ENCODE measurements around the gene LCNL1.

LCNL1 gene

DNA sequence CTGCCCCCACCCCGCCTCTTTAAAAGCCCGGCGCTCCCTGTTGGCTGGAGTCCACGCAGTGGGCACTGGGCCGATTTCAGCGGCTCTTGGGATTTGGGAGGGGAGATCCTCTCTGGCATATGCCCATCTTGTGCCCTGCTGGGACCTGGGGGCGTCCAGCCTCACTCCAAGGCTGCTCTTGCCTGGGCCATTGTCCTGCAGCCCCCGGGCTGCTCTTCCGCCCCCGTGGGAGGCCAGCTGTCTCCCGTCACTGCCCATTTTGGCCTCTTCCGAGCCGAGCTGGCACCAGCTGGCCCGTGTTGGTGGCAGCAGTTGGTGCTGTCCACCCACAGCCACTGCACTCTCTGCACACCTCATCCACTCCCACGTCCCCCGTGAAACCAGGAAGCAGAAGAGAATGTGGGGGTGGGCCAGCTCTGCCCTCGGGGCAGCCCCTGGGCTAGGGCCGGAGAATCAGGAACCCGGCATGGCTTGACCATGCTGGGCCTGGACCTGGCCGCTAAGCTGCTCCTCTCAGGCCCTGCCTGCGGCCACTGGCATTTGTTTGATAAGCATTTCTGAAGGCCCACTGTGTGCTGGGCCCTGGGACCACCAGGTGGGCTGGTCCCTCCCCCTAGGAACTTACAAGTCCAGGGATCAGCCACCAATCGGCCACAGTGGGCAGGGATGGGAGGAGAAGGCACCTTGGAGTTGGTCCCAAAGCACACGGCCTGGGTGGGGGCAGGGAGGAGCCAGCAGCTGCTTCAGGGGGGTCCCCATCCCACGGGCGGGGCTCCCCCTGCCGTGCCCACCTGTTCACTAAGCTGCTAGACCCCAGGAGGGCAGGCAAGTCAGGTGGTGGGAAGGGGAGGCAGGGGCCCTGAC, 35.5 kb upstream of the LCNL1 start:
- no peak for DNase-seq

DNA sequence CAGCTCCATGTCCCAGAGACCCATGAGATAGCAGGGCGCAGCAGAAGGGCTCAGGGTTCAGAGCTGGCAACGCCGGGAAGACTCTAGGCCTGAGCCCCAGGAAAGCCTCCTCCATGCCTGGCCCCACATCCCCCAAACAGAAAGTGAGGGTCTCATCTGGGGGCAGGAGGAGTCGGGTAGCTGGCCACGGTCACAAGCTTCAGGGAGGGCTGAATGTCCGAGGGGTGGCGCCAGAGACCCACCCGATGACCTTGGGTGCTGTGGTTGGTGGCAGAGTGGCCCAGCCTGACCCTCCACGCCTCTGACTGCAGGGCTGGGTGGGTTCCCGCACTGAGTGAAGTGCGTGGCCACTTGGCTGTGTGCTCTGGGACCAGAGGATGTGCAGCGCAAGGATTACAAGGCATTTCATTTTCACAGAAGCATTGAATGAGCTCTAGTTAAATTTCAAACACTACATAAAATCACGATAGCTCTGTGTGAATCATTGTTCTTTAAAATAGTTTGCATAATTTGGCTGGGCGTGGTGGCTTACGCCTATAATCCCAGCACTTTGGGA, 34.8 kb upstream of the LCNL1 start:
- no peak for DNase-seq

DNA sequence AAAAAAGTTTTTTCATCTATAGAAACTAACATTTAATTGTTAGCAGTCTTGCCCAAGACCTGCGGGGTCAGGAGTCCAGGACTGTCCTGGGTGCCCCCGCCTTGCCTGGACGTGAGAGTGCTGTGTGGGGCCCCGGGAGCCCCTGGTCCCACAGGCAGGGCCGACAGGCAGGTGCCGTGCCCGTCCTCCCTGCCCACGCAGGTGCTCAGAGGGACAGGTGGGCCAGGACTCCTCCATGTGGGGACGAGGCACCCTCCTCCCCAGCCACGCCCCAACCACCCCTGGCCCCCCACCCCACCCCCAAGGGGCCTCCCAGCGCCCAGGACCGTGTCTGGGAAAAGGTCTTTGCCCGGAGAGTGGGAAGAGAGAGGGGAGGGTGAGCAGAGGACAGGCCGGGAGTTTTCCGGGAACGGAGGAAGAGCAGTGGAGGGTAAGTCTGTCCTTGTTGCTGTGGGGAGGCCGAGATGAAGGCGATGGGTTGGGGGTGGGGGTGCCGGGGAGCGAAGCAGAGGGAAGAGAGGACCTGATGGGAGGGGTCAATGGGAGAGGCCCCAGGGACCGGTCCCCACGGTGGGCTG, 33.5 kb upstream of the LCNL1 start:
- DNase-seq = no peak

DNA sequence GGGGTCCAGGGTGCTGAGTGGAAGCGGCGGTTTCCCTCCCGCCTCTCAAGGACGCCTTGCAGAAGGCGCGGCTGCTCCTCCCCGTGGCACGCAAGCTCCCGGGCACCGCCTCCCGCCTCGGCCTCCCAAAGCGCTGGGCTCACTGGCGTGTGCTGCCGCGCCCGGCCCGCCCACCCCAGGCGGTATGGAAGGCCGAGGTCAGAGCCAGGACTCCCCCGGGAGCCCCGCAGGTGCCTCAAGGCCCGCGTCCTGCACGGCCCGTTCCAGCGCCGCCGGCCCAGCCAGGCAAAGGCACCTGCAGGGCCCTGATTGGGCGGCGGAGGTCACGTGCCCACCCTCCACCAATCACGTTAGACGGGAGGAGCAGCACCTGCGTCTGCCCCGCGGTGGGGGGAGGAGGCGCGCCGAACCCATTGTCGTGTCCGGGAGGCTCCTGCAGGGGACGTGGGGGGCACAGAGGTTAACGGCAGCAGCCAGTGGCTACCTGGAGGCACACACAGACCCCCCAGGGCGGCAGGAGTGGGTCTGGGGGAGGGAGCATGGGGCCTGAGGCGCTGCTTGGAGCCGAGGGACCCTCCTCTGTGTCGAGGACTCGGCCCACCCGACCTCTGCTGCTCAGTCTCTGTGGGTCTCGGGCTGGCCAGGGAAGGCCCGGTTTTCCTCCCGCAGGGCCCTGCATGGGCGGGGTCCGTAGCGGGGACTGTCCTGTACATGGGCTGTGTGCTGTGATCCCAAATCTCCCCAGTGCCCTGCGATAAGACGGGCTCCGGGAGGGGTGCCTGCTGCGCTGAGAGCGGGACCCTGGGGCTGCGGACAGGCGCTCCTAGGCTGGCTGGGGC, 32.8 kb upstream of the LCNL1 start:
- peak; percentile 94 for DNase-seq

DNA sequence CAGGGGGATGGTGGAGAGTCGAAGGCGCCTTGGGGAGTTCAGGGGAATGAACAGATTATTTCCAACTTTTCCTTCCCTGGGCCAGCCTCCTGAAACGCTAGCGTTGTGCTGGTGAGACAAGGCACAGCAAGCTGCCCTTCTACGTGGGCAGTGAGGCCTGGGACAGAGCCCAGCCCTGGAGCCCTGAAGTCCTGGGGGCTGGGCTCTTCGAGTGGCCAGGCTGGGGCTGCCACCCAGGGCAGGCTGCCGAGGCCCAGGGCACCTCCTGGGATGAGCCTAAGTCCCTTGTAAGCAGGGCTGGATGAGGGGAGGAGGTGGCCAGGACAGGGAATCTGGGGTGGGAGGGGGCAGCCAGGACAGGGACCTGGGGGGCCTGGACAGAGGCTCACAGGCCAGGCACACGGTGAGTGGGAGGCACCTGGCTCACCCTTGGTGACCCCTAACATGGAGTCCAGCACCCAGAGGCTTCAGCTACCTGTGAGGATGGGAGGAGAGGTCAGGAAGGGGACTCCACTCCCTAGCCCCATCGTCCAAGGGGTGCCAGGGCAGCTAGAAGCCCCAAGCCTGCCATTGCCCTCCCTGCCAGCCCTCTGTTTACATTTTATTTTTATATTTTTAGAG, 32.0 kb upstream of the LCNL1 start:
- no peak for DNase-seq

DNA sequence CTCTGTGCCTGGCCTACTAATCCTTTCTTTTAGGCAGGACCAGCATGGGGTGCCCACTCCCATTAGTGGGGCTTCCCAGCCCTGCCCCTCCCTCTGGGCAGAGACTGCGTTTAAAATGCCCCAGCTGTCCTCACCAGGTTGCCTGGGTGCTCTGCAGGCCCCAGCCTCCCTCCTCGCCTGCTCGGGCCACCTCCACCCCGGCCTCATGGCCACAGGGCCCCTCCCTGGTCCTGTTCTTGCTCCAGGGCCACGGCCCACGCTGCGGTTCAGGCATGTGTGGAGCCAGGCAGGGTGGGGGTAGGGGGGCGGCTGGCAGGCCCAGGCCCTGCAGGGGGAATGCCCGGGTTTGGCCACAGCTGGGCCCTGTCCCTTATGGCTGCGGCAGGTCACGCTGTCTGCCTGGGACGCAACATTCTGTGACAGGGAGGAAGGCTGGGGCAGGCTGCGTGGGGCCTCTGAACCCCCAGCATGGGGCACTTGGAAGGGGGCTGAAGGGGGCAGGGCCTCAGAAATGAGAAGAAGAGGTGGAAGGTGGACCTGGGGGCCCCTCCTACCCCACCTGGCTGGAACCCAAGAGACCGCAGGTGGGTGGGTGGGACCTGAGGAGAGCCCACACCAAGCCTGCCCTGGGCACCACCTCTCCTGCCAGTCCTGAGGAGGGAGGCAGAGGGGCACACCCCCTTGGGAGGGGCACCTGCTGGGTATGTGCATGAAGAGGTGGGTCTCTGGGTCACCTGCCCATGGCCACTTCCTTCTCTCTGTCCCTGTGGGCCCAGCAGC, 31.1 kb upstream of the LCNL1 start, which contains the start of gene LCN12:
TSS of gene LCN12 (plus strand) at position 733 of the 780 bp plus-strand sequence. CDS start 55 bp downstream, outside the sequence.
- DNase-seq = no peak

DNA sequence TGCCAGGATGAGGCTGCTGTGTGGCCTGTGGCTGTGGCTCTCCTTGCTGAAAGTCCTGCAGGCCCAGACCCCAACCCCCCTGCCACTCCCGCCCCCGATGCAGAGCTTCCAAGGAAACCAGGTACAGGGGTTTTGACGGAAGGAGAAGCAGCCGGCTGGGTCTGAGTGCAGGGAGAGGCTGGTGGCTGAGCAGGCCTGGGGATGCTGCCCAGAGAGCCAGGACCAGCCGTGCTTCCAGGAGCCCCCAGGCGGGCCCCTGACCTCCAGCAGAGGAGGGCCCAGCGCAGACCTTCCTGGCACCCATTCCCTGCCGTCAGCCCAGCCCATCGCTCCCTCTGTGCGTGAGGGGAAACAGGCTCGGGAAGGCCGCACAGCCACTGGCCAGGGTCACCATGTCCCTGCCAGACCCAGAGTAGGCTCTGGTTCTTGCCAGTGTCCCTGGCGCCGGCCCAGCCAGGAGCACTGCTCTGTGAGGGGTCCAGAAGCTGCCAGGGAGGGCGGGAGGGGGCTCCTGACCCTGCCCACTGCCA, 30.4 kb upstream of the LCNL1 start:
- DNase-seq = no peak

DNA sequence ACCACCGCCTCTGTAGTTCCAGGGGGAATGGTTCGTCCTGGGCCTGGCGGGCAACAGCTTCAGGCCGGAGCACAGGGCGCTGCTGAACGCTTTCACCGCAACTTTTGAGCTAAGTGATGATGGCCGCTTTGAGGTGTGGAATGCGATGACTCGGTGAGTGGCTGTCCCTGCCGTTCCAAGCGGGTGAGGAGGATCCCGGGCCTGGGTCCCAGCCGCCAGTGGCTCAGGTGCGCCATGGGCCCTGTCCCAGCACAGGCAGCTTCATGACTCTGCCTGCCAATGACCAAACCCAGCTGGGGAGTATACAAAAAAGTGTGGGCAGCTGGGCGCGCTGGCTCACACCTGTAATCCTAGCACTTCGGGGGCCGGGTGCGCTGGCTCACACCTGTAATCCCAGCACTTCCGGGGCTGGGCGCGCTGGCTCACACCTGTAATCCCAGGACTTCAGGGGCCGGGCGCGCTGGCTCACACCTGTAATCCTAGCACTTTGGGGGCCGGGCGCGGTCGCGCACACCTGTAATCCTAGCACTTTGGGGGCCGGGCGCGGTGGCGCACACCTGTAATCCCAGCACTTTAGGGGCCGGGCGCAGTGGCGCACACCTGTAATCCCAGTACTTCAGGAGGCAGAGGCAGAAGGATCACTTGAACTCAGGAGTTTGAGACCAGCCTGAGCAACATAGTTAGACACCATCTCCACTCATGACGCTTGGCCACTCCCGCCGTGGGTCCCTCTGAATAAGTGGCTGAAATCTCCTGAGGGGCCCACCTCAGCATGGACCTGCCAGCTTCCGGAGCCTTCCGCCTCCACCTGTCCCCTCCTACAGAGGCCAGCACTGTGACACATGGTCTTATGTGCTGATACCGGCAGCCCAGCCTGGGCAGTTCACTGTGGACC, 29.7 kb upstream of the LCNL1 start:
- no peak for DNase-seq

DNA sequence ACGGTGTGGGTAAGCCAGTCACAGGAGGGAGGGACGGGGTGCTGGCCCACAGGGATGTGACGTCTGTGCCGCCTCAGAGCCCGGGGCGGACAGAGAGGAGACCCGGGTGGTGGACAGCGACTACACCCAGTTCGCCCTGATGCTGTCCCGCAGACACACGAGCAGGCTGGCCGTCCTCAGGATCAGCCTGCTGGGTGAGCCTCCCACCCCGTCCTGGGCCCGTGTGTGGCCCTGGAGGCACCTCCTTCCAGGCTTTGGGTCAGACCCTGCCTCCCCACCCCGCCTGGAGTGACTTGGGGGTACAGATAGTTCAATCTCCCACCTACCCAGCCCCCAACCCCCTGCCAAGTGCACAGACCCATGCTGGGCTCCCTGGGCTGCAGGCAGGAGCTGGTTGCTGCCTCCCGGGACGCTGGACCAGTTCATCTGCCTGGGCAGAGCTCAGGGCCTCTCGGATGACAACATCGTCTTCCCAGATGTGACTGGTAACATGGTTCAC, 29.0 kb upstream of the LCNL1 start:
- no peak for DNase-seq

DNA sequence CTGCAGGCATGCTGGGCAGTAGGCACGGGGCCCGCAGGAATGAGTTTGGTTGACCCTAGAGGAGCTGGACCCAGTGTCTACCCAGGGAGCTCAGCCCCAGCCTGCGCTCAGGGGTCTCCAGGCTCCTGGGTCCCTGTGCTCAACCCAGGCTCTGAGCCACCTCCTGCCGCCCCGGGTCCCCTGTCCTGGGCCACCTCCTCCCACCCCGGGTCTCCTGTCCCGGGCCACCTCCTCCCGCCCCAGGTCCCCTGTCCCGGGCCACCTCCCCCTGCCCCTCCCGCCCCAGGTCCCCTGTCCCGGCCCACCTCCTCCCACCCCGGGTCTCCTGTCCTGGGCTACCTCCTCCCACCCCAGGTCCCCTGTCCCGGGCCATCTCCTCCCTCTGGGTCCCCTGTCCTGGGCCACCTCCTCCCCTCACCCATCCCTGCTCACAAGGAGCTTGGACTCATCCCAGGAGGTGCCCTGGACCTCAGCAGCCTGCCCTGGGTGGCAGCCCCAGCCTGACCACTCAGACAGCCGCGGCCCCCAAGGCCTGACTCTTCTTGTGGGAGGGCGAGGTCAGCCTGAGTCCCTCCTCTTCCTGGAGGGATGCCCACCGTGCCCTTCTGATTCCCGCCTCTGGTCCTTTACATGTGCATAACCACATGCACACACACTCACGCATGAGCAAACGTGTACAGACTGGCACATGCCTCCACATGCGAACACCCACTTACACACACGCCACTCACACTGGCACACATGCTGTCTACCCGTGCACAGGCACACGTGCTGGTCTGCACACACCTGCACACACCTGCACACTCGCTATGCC, 28.3 kb upstream of the LCNL1 start:
- no peak for DNase-seq

DNA sequence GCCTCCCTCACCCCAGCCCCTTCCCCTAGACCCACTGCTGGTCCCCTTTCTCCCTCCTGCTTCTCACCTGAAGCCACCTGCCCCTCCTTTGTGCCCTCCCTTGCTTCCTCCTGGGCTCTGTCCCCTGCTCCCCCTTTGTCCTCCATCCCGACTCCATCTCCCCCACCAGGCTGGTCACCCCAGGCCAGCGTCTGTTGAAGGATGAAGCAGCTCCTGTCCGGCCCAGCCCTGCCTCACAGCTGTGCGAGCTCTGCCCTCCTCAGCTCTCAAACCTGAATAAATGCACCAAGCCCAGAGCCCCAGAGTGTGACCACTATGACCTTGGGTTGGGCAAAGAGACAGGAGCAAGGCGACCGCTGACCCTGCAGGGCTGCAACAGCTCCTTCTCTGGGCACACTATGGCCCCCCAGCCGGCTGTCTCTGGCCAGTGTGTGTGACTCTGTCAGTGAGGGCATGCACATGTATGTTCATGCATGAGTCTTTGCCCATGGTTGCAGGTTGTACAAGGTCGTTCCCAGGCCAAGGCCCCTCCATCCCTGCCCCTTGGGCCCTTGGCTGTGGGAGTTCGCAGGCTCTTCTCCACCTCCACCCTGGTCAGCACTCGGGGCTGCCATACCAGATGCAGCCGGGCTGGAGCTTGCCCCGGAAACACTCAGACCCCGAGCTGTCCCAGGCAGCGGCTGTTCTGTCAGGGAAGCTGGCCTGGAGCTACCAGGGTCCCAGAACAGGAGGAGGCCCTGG, 27.4 kb upstream of the LCNL1 start:
- DNase-seq = no peak

DNA sequence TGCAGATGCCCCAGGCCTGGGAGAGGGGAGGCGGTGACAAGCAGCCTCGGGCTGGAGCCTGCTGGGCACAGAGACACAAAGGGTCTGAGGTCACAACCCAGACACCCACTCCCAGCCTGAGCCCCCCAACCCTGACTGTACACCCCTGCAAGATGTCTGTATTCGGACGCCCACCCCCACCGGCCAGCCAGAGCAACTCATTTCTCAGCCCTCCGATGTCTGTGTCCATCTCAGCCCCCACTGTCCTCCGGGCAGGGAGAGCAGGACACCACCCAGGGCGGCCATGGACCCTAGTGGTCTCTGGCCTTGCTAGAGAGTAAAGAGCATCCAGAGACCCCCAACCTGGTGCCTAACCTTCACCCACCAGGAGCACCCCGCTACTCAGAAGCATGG, 26.9 kb upstream of the LCNL1 start:
- DNase-seq = no peak

DNA sequence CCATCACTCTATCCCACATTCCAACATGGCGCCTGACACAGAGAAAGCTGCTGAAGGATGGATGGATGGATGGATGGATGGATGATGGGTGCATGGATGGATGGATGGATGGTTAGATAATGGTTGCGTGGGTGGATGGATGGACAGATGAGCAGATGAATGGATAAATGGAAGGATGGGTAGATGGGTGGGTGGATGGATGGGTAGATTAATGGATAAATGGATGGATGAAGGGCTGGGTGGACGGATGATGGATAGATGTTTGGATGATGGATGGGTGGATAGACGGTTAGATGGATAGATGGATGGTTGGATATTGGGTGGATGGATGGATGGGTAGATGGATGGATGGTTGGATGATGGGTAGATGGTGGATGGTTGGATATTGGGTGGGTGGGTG, 26.2 kb upstream of the LCNL1 start:
- DNase-seq = no peak

DNA sequence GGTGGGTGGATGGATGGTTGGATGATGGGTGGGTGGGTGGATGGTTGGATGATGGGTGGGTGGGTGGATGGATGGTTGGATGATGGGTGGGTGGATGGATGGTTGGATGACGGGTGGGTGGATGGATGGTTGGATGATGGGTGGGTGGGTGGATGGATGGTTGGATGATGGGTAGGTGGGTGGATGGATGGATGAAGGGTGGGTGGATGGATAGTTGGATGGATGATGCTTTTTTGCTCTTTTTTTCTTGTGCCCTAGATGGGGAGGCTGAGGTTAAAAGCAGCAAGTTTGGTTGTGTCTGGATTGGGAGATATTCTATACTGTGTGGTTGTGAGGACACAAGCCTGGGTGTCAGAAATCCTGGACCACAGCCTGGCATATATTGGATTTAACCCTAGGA, 25.3 kb upstream of the LCNL1 start:
- no peak for DNase-seq

DNA sequence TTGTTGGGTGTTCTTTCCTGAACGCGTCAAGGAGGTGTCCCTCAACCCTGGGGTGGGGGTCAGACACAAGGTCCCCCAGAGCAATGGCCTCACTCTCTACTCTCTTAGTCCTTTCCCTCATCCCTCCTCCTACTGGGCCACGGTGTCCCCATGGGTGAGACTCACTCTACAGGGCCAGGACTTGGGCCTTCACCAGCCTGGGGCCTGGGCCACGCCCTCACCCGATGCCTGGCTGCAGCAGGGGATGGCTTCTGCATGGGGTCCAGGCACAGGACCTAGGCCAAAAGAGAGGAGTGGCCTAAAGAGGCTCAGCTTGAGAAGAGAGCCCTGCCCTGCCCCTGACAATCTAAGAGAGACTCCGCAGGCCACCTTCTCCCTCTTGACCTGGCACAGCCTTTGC, 24.9 kb upstream of the LCNL1 start:
- no peak for DNase-seq

DNA sequence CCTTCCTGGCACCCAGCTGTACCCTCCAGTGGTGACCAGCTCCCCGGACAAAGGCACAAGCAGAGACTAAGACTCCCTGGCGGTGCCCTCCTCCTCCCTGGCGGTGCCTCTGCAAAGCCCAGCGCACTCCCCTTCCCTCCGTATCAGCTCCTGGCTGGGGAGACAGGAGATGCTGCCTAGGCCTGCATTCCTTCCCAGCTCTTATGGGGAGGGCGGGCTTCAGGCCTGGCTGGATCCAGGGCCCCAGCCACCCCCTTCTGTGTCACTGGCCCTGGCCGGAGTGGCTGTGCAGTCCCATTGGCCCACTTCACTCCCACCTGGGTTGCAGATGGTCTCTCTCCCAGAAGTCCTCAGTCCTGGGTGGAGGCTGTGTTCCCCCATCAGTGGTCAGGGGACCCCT, 24.3 kb upstream of the LCNL1 start:
- no peak for DNase-seq

DNA sequence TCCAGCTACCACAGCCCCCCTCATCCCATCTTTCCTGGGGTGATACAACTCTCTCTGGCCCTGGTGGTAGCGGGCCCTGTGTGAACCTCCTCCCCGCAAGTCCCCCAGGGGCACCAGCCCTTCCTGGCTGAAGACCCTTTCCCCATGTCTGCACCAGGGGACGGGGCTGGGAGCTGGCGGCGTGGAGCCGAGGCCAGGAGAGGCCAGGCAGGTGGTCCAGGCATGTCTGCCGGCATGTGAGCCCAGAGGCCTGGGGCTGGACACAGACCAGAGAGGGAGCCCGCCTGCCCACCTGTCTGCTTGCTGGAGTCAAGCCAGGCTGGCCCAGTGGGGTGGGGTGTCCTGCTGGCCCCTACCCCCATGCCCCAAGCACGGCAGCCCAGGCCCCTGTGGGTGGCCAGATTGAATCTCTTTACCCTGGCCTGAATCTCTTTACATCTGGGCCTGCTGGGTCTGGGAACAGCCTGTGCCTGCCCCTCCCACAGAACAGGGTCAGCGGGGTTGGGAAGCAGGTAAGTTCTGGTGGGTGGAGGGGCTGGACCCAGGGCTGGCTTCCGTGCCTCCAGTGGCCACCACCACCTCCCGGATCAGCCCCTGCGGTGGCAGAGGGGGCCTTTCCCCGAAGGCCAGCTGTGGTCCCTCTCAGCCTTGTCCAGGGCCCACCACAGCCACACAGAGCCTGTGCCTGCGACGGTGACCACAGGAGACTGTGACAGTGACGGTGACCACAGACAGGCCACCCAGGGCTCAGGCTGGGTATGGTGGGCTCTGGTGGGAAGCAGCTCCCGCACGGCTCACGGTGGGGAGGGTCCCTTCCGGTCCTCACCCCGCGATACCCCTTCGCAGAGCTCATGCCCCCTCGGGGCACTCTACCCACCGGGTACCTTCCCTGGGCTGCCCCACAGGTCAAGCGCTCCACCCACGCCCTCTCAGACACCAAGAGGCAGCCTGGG, 23.6 kb upstream of the LCNL1 start:
- DNase-seq = no peak

All from NCI-H1436 (cell line).